AG04449 (cell line): ENCODE results near the gene STK4.

Experiments used
- CTCF ChIA-PET: fragments of 350-600 bp; formaldehyde crosslinking; extraction: SDS; loops from one replicate; lab custom pipeline; 2021; ENCODE audit warnings: antibody characterized with exemption; lab: Yijun Ruan, JAX
- POLR2A ChIA-PET: fragments of 400-600, 350-600 bp; formaldehyde crosslinking; extraction: SDS; loops from one replicate; lab custom pipeline; 2020; ENCODE audit warnings: antibody characterized with exemption, inconsistent platforms; lab: Yijun Ruan, JAX
- DNase-seq: peaks from one replicate; pipeline ENCODE4 v3.0.0-alpha.2; 2010; ENCODE audit warnings: low read depth, low spot score
- H3K4me3 ChIP-seq: 2 replicates; pipeline ENCODE4 v1.5.1; 2011; ENCODE audit warnings: low read depth, mild to moderate bottlenecking, control low read depth, low read length
- TF ChIP-seq, protein P1 (sequence below): IDR thresholded peaks from one replicate; pipeline ENCODE4 v1.5.1; 2011; ENCODE audit warnings: mild to moderate bottlenecking, moderate library complexity, low read length, control low read depth, inconsistent platforms; ENCODE audit not compliant: insufficient read depth; ENCODE audit errors: missing control alignments

The STK4 gene

DNA sequence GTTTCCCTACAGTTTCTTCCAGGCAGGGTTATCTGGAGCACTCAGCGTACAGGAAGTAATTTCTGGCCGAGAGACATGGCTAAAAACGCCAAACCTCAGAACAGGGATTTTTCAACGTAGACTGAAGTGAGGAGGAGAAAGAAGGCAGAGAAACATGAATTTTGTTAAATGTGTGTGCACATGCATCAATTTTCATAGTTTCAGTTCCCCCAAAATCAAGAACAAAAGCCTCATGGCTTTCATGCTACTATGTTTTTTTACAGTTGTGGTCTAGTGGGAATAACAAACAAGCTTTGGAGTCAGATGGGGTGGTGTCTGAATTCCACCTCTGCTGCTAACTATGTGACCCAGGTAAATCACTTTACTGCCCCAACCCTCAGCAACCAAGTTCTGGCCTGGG is 11.0 kb upstream of the STK4 start:
- ChIA-PET CTCF (no interaction called here), POLR2A (no interaction called here)
- TF ChIP-seq, protein P1, sequence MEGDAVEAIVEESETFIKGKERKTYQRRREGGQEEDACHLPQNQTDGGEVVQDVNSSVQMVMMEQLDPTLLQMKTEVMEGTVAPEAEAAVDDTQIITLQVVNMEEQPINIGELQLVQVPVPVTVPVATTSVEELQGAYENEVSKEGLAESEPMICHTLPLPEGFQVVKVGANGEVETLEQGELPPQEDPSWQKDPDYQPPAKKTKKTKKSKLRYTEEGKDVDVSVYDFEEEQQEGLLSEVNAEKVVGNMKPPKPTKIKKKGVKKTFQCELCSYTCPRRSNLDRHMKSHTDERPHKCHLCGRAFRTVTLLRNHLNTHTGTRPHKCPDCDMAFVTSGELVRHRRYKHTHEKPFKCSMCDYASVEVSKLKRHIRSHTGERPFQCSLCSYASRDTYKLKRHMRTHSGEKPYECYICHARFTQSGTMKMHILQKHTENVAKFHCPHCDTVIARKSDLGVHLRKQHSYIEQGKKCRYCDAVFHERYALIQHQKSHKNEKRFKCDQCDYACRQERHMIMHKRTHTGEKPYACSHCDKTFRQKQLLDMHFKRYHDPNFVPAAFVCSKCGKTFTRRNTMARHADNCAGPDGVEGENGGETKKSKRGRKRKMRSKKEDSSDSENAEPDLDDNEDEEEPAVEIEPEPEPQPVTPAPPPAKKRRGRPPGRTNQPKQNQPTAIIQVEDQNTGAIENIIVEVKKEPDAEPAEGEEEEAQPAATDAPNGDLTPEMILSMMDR: no peak
- no peak for DNase-seq
- no peak overlapping the region for H3K4me3 ChIP-seq

DNA sequence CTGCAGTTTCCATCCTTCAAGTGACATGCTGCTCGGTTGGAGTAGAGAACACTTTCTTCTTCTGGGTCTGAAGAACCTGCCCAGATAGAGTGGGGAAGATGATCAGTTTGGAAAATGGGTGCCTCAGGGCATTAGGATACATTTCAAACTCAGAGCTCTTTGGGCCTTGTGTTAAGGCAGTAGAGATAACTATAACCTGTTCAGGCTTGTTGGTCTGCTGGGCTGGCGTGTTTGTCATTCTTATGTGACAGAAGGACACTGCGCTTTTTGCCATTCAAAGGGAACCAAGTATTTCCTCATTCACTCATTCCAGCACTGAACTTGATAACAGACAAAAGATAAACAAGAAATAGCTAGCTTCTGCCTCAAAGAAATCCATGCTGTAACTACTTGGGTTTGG is 9.9 kb upstream of the STK4 start:
- ChIA-PET POLR2A (interaction anchor here (0.7 kb wide), 1 partner anchor 11 kb away, joined by 3 read pairs; no protein-coding TSS in a partner anchor), CTCF (interaction anchor here (1.0 to 1.5 kb wide), 3 partner anchors 9 to 275 kb away, joined by 3 to 5 read pairs (median 4); partner anchors contain the start of gene STK4)
- H3K4me3 ChIP-seq: no peak overlapping the region
- TF ChIP-seq, protein P1: no peak
- DNase-seq: no peak

DNA sequence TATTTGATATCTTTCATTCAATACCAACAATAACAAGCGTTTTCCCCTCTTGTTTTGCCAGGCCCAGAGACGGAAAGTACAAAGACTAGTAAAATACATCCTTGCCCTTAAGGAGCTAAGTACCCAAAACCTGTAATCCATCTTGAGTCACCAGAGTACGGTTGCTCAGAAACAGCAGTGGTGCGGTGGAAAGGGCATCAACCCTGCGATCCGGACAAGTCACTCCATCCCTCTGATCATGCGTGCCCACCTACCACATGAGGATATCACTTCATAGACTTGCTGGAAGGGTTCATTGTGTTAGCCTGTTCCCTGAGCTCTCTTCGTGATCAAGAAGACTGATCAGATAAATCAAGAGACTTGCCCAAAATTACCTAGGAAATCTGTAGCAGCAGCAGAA is 8.0 kb upstream of the STK4 start:
- POLR2A ChIA-PET: interaction anchor here (0.7 kb wide), 1 partner anchor 388 kb away, joined by 3 read pairs; no protein-coding TSS in a partner anchor
- DNase-seq: no peak
- H3K4me3 ChIP-seq: no peak overlapping the region
- TF ChIP-seq, protein P1: no peak
- CTCF ChIA-PET: interaction anchor here (0.6 to 3.2 kb wide), 6 partner anchors 9 to 361 kb away, joined by 3 to 16 read pairs (median 4); no protein-coding TSS in a partner anchor

DNA sequence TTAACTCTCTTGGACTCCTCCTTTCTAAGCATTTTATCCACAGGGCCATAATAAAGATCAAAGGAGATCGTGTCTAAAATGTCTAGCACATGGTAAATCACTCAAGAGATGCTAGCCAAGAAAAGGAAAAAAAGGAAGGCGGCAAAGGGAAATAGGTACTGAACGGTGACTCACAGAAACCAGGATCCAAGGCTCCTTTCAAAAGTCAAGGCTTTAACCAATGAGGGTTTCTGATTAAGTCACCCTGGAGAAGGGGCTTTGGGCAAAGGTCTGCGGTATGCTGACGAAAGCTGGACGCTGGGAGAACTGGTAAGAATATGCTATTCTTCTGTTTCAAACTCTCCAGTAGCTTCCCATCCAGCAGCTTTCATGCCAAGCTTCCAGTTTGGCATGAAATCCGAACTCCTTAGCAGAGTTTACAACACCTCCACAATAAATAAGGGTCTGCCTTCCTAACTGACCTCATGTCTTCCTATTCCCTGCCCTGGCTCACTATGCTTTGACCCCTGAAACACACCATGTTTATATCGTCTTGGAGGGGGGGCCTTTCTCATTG is 7.2 kb upstream of the STK4 start:
- ChIA-PET POLR2A (interaction anchor here (2.3 kb wide), 1 partner anchor 8 kb away, joined by 7 read pairs; no protein-coding TSS in a partner anchor), CTCF (interaction anchor here (0.9 to 3.2 kb wide), 7 partner anchors 9 to 335 kb away, joined by 3 to 16 read pairs (median 6); no protein-coding TSS in a partner anchor)
- no peak for DNase-seq
- H3K4me3 ChIP-seq: peak overlapping the region; percentile 85
- TF ChIP-seq, protein P1: no peak

DNA sequence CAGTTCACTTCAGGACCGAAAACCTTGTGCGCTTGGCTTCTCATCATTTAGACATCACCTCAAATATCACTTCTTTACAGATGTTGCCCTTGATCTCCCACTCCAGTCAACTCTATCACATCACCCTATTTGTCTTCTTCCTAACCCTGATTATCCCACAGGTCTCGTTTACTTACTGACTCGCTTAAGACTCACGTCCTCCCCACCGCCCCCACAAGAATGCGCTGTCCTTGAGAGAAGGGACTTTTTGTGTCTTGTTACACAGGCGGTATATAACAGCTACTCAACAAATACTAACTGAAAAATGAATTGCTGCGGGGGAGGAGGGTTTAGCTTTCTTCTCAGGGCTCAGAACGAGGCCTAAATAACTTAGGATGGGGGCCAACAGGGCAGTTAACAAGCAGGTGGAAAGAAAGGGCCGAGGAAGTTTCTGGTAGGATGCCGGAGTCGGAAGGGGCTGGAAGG is 6.6 kb upstream of the STK4 start:
- H3K4me3 ChIP-seq: peak overlapping the region; percentile 85
- CTCF ChIA-PET: interaction anchor here (0.7 to 3.2 kb wide), 9 partner anchors 9 to 359 kb away, joined by 3 to 16 read pairs (median 5); no protein-coding TSS in a partner anchor
- TF ChIP-seq, protein P1: no peak
- POLR2A ChIA-PET: interaction anchor here (2.3 kb wide), 1 partner anchor 8 kb away, joined by 7 read pairs; no protein-coding TSS in a partner anchor
- DNase-seq: peak; percentile 37
